ENCODE data around the gene ACSS3.
"Not testable (repeated sequence)": the region's sequence is repeated elsewhere in the genome, so short reads cannot be mapped to it uniquely, and the experiment has no call there.

The ACSS3 gene

GRCh38 chr12:81089412-81089811 lies 11.5 kb downstream of the ACSS3 start:
- no peak for DNase-seq

- no peak for DNase-seq
These were observed 14.2 kb downstream of the ACSS3 start for GRCh38 chr12:81092053-81092452.

- DNase-seq, result no peak
These were observed 17.0 kb downstream of the ACSS3 start for GRCh38 chr12:81094718-81095360.

- DNase-seq, result no peak
These were observed 17.8 kb downstream of the ACSS3 start for GRCh38 chr12:81095501-81096232.

GRCh38 chr12:81105687-81106086 lies 27.8 kb downstream of the ACSS3 start:
- no peak for DNase-seq

- no peak for DNase-seq
These were observed 36.3 kb downstream of the ACSS3 start for GRCh38 chr12:81114226-81114625.

- DNase-seq, result not testable (repeated sequence)
These were observed 41.2 kb downstream of the ACSS3 start for GRCh38 chr12:81119069-81119468.

GRCh38 chr12:81120961-81121360 lies 43.1 kb downstream of the ACSS3 start:
- DNase-seq, result no peak

GRCh38 chr12:81123611-81124010 lies 45.7 kb downstream of the ACSS3 start:
- no peak for DNase-seq

GRCh38 chr12:81125691-81126090 lies 47.8 kb downstream of the ACSS3 start:
- no peak for DNase-seq

- DNase-seq, result no peak
These were observed 51.2 kb downstream of the ACSS3 start for GRCh38 chr12:81128930-81129554.

- no peak for DNase-seq
These were observed 58.6 kb downstream of the ACSS3 start for GRCh38 chr12:81136519-81136918.

GRCh38 chr12:81137801-81138200 lies 59.9 kb downstream of the ACSS3 start:
- DNase-seq, result no peak

- no peak for DNase-seq
These were observed 63.3 kb downstream of the ACSS3 start for GRCh38 chr12:81141217-81141616.

- DNase-seq, result no peak
These were observed 65.2 kb downstream of the ACSS3 start for GRCh38 chr12:81143057-81143456.

- no peak for DNase-seq
These were observed 68.6 kb downstream of the ACSS3 start for GRCh38 chr12:81146228-81147225.

GRCh38 chr12:81147292-81147919 lies 69.5 kb downstream of the ACSS3 start:
- no peak for DNase-seq

GRCh38 chr12:81150382-81150781 lies 72.5 kb downstream of the ACSS3 start:
- no peak for DNase-seq

- no peak for DNase-seq
These were observed 82.0 kb downstream of the ACSS3 start for GRCh38 chr12:81159856-81160255.

- no peak for DNase-seq
These were observed 83.8 kb downstream of the ACSS3 start for GRCh38 chr12:81161680-81162079.

GRCh38 chr12:81162391-81163136 lies 84.7 kb downstream of the ACSS3 start:
- no peak for DNase-seq
